Activated CD8-positive, alpha-beta T cell treated with anti-CD3 and anti-CD28 coated beads for 36 hours (primary cell): ENCODE data around the gene IQSEC2. TPM values are rescaled to one million over a fixed set of nuclear protein-coding genes. Genes with fewer than 3 reads are reported as not detected.

Experiments
- ATAC-seq: fragments of 200-7000 bp; cut with Tn5 transposase; one replicate; pipeline ENCODE4 v1.10.0; 2021; ENCODE audit warnings: mild to moderate bottlenecking, moderate library complexity
- CTCF ChIA-PET: fragments of 350-600 bp; sonication (Branson Sonifier 250); formaldehyde crosslinking; loops from one replicate; lab custom pipeline; 2021; ENCODE audit warnings: antibody characterized with exemption; lab: Charles Lee
- POLR2A ChIA-PET: fragments of 350-600 bp; sonication (Branson Sonifier 250); formaldehyde crosslinking; loops from one replicate; lab custom pipeline; 2021; ENCODE audit warnings: antibody characterized with exemption; lab: Charles Lee
- DNase-seq: peaks from one replicate; pipeline ENCODE4 v3.0.0-alpha.2; 2020
- H3K27ac Mint-ChIP-seq: one replicate; pipeline ENCODE4 v1.8.0; 2021; ENCODE audit warnings: mild to moderate bottlenecking, mixed read lengths
- H3K27me3 Mint-ChIP-seq: one replicate; pipeline ENCODE4 v1.8.0; 2021; ENCODE audit warnings: mixed read lengths
- H3K36me3 Mint-ChIP-seq: one replicate; pipeline ENCODE4 v1.8.0; 2021; ENCODE audit warnings: low read depth, mixed read lengths
- H3K4me1 Mint-ChIP-seq: one replicate; pipeline ENCODE4 v1.8.0; 2021; ENCODE audit warnings: low read depth, mixed read lengths
- H3K4me3 Mint-ChIP-seq: one replicate; pipeline ENCODE4 v1.8.0; 2021; ENCODE audit warnings: mild to moderate bottlenecking, moderate library complexity, mixed read lengths
- H3K9me3 Mint-ChIP-seq: one replicate; pipeline ENCODE4 v1.8.0; 2021; ENCODE audit warnings: mixed read lengths
- CTCF ChIP-seq: fragments of 200-600 bp; IDR thresholded peaks from one replicate; pipeline ENCODE4 v1.8.0; 2022; ENCODE audit warnings: antibody characterized with exemption, mild to moderate bottlenecking
- intact Hi-C: fragments of 100-400 bp; cut with micrococcal nuclease; formaldehyde crosslinking; loops from one replicate; pipeline ENCODE4 v1.10.0; 2022
- total RNA-seq, 2 experiments: library from RNA; stranded (reverse); gene quantifications; one replicate each; pipeline ENCODE4 v1.2.3, GENCODE V29; 2021

The IQSEC2 gene
- total RNA-seq, 2 experiments from 2014 or later, result 0.05 to 0.07 TPM

GRCh38 chrX:53253293-53254020, 27.9 kb downstream of the IQSEC2 start:
- H3K27ac Mint-ChIP-seq, result no peak overlapping the region
- ChIA-PET CTCF (interaction anchor here (0.8 to 1.3 kb wide), 3 partner anchors 9 to 31 kb away, joined by 3 to 5 read pairs (median 3); no protein-coding TSS in a partner anchor), POLR2A (interaction anchor here (0.9 kb wide), 1 partner anchor 26 kb away, joined by 3 read pairs; no protein-coding TSS in a partner anchor)
- H3K27me3 Mint-ChIP-seq, result no peaks in the 10 kb centered on the region
- TF ChIP-seq CTCF, result no peak
- no peak for ATAC-seq
- intact Hi-C loops, result no loop called here
- H3K4me1 Mint-ChIP-seq, result no peaks in the 10 kb centered on the region
- H3K9me3 Mint-ChIP-seq, result no peaks in the 10 kb centered on the region
- H3K36me3 Mint-ChIP-seq, result no peaks in the 10 kb centered on the region
- DNase-seq, result no peak
- no peak overlapping the region for H3K4me3 Mint-ChIP-seq

GRCh38 chrX:53251307-53251706, 30.1 kb downstream of the IQSEC2 start:
- H3K4me1 Mint-ChIP-seq, result no peaks in the 10 kb centered on the region
- no peak for TF ChIP-seq CTCF
- ChIA-PET CTCF (no interaction called here), POLR2A (no interaction called here)
- DNase-seq (no peak), ATAC-seq (no peak)
- H3K36me3 Mint-ChIP-seq, result no peaks in the 10 kb centered on the region
- H3K9me3 Mint-ChIP-seq, result no peaks in the 10 kb centered on the region
- no peaks in the 10 kb centered on the region for H3K27me3 Mint-ChIP-seq
- H3K4me3 Mint-ChIP-seq, result no peak overlapping the region
- intact Hi-C loops, result no loop called here
- H3K27ac Mint-ChIP-seq, result no peak overlapping the region

- intact Hi-C loops, result no loop called here
- no peaks in the 10 kb centered on the region for H3K36me3 Mint-ChIP-seq
- no peak for ATAC-seq
- no peaks in the 10 kb centered on the region for H3K4me1 Mint-ChIP-seq
- POLR2A ChIA-PET, result no interaction called here
- H3K27ac Mint-ChIP-seq, result no peak overlapping the region
- CTCF ChIA-PET, result no interaction called here
- no peak overlapping the region for H3K4me3 Mint-ChIP-seq
- no peak for DNase-seq
- no peaks in the 10 kb centered on the region for H3K9me3 Mint-ChIP-seq
- H3K27me3 Mint-ChIP-seq, result no peaks in the 10 kb centered on the region
- TF ChIP-seq CTCF, result no peak
Measured at GRCh38 chrX:53250556-53250955, 30.8 kb downstream of the IQSEC2 start.

- no peak overlapping the region for H3K27ac Mint-ChIP-seq
- TF ChIP-seq CTCF, result no peak
- POLR2A ChIA-PET, result no interaction called here
- DNase-seq (no peak), ATAC-seq (no peak)
- CTCF ChIA-PET, result interaction anchor here (0.8 to 0.9 kb wide), 2 partner anchors 10 to 22 kb away, joined by 3 to 4 read pairs; no protein-coding TSS in a partner anchor
- H3K4me1 Mint-ChIP-seq, result no peaks in the 10 kb centered on the region
- H3K36me3 Mint-ChIP-seq, result no peaks in the 10 kb centered on the region
- no peaks in the 10 kb centered on the region for H3K9me3 Mint-ChIP-seq
- intact Hi-C loops, result no loop called here
- H3K4me3 Mint-ChIP-seq, result no peak overlapping the region
- H3K27me3 Mint-ChIP-seq, result no peaks in the 10 kb centered on the region
Measured at GRCh38 chrX:53249408-53250042, 31.9 kb downstream of the IQSEC2 start.

- no peak for DNase-seq
- intact Hi-C loops, result no loop called here
- Mint-ChIP-seq H3K4me1 (no peaks in the 10 kb centered on the region), H3K4me3 (no peak overlapping the region), H3K36me3 (no peaks in the 10 kb centered on the region), H3K27ac (no peak overlapping the region), H3K27me3 (no peaks in the 10 kb centered on the region), H3K9me3 (no peaks in the 10 kb centered on the region)
- no peak for TF ChIP-seq CTCF
- ATAC-seq, result no peak
- CTCF ChIA-PET, result interaction anchor here (1.1 to 1.3 kb wide), 2 partner anchors 9 to 65 kb away, joined by 3 to 6 read pairs; no protein-coding TSS in a partner anchor
- POLR2A ChIA-PET, result no interaction called here
Measured at GRCh38 chrX:53247928-53248327, 33.5 kb downstream of the IQSEC2 start.
